NB4 (cell line): ENCODE results near the gene SNRK.
"Not testable (repeated sequence)": the region's sequence is repeated elsewhere in the genome, so short reads cannot be mapped to it uniquely, and the experiment has no call there.

Experiments used
- DNase-seq: peaks from one replicate; pipeline ENCODE4 v3.0.0; 2010; ENCODE audit warnings: low read depth
- H3K4me3 ChIP-seq: one replicate; pipeline ENCODE4 v1.5.1; 2011; ENCODE audit warnings: mild to moderate bottlenecking, low read depth, low read length, moderate library complexity
- CTCF ChIP-seq: IDR thresholded peaks from one replicate; pipeline ENCODE4 v1.5.1; 2012; ENCODE audit warnings: low read depth, low read length
- MYC ChIP-seq: IDR thresholded peaks from 2 replicates; pipeline ENCODE4 v1.6.1; 2011; ENCODE audit warnings: low read depth, low read length
- POLR2A ChIP-seq: IDR thresholded peaks from 2 replicates; pipeline ENCODE4 v1.6.1; 2011; ENCODE audit warnings: mild to moderate bottlenecking; ENCODE audit not compliant: insufficient read length; ENCODE audit errors: extremely low read depth
- TF ChIP-seq, protein P1 (sequence below): IDR thresholded peaks from 2 replicates; pipeline ENCODE4 v1.6.1; 2011; ENCODE audit warnings: low read depth, low read length

SNRK gene

GRCh38 chr3:43353923-43354670, 67.8 kb downstream of the SNRK start:
- no peak overlapping the region for H3K4me3 ChIP-seq
- TF ChIP-seq, protein P1, sequence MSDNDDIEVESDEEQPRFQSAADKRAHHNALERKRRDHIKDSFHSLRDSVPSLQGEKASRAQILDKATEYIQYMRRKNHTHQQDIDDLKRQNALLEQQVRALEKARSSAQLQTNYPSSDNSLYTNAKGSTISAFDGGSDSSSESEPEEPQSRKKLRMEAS, result no peak
- no peak for TF ChIP-seq MYC
- TF ChIP-seq CTCF, result no peak
- no peak for TF ChIP-seq POLR2A
- no peak for DNase-seq

DNA sequence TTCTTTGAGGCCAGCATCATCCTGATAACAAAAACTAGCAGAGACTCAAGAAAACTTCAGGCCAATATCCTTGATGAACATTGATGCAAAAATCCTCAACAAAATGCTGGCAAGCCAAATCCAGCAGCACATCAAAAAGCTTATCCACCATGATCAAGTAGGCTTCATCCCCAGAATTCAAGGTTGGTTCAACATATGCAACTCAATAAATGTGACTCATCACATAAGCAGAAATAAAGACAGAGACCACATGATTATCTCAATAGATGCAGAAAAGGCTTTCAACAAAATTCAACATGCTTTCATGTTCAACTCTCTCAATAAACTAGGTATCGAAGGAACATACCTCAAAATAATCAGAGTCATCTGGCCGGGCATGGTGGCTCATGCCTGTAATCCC, 69.7 kb downstream of the SNRK start:
- not testable (repeated sequence) for H3K4me3 ChIP-seq, DNase-seq

DNA sequence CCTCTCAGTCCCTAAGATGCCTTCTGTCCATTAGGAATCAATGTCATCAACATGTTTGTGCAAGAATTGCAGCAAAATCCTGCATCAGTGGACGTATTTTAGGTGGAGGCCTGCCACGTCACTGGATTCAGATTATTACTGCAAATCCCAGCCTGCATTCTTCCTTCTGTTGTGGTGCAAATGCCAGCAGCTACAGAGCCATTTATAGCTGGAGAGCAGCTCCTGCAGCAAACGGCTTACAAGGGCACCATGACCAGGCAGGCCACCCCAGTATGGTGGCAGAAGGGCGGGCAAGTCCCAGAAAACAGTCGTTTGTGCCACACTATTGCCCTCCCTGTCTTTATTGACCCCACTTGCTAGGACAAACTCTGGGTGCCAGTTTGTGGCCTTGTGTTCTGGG, 74.7 kb downstream of the SNRK start:
- H3K4me3 ChIP-seq, result no peak overlapping the region
- no peak for DNase-seq
- TF ChIP-seq CTCF (no peak), MYC (no peak), POLR2A (no peak)
- TF ChIP-seq, protein P1, result no peak

GRCh38 chr3:43362183-43362582, 75.8 kb downstream of the SNRK start:
- DNase-seq, result no peak
- TF ChIP-seq MYC, result no peak
- TF ChIP-seq POLR2A, result no peak
- TF ChIP-seq CTCF, result no peak
- TF ChIP-seq, protein P1, result no peak
- H3K4me3 ChIP-seq, result no peak overlapping the region

DNA sequence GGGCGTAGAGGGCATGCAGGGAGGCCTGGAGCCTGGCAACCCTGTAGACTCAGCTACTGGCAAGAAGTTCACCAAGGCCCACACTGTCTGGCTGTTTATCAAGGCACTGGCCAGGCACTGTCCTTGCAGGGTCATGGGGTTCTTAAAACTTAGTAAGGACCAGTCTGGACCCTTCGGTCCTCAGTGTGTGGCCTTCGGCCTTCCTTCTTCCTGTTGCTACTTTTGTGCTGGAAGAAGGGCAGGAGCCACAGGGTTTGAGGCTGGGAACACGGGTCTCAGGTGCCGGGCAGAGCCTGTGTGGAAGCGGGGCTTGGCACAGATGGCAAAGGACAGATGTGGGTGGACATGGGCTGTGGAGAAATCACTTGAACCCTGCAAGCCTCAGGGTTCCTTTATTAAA, 76.6 kb downstream of the SNRK start:
- TF ChIP-seq CTCF, result no peak
- TF ChIP-seq MYC, result no peak
- TF ChIP-seq, protein P1, result no peak
- no peak for TF ChIP-seq POLR2A
- DNase-seq, result no peak
- H3K4me3 ChIP-seq, result no peak overlapping the region

DNA sequence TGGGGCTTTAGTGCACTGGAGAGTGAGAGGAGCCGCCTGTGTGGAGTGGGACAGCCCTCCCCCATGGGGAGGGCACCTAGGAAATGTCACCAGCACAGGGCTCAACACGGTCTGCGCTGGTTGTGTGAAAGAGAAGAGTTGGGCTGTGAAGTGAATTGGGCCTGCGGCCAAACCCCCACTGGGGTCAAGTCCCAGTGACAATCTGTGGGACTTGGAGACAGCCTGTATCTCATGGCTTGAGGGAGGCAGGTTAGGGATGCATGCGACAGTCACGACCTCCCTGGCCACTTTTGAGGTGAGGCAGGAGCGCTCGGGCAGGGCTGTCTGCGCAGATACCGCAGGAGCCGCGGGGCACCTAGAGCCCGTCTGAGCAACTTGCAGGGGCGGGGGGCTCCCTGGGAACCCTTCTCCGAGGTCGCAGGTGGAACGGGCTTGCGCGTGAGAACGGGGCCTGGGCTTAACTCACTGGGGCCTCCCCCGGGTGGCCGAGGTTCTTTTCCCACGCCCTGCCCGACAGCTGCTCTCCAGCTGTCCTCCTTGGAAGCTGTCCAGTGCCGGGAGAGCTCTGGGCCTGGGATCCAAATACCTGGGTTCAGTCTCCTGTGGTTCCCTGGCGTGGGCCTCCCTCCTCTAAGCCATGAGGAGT, 77.4 kb downstream of the SNRK start:
- no peak for TF ChIP-seq POLR2A
- no peak for TF ChIP-seq CTCF
- TF ChIP-seq, protein P1, result no peak
- TF ChIP-seq MYC, result no peak
- no peak overlapping the region for H3K4me3 ChIP-seq
- no peak for DNase-seq
